Smooth muscle cell (in vitro differentiated cells): Measurements from ENCODE around the gene STK32B. TPM values are rescaled to one million over a fixed set of nuclear protein-coding genes. Genes with fewer than 3 reads are reported as not detected.

Source experiments
- DNase-seq: peaks from one replicate; lab custom pipeline; 2025; ENCODE audit not compliant: unreplicated experiment; lab: John Stamatoyannopoulos, UW
- H2AFZ ChIP-seq: fragments of 200-600 bp; sonication (generic); 2 replicates; pipeline ENCODE4 v1.6.0; 2016; ENCODE audit warnings: antibody characterized with exemption, low read depth, mild to moderate bottlenecking
- H3F3A ChIP-seq: fragments of 200-600 bp; sonication (generic); 2 replicates; pipeline ENCODE4 v1.6.0; 2017; ENCODE audit warnings: antibody characterized with exemption, low read depth
- H3K27ac ChIP-seq: fragments of 200-600 bp; sonication (generic); 2 replicates; pipeline ENCODE4 v1.5.1; 2016; ENCODE audit warnings: low read depth, mild to moderate bottlenecking
- H3K27me3 ChIP-seq: fragments of 200-600 bp; sonication (generic); 2 replicates; pipeline ENCODE4 v1.6.1; 2016; ENCODE audit warnings: low read depth, mild to moderate bottlenecking
- H3K36me3 ChIP-seq: fragments of 200-600 bp; sonication (generic); 2 replicates; pipeline ENCODE4 v1.5.1; 2016; ENCODE audit warnings: low read depth
- H3K4me1 ChIP-seq: fragments of 200-600 bp; sonication (generic); 2 replicates; pipeline ENCODE4 v1.5.1; 2016; ENCODE audit warnings: low read depth
- H3K4me2 ChIP-seq: fragments of 200-600 bp; sonication (generic); 2 replicates; pipeline ENCODE4 v1.6.0; 2016; ENCODE audit warnings: mild to moderate bottlenecking
- H3K4me3 ChIP-seq: fragments of 200-600 bp; sonication (generic); 2 replicates; pipeline ENCODE4 v1.5.1; 2016; ENCODE audit warnings: mild to moderate bottlenecking
- H3K79me2 ChIP-seq: fragments of 200-600 bp; sonication (generic); 2 replicates; pipeline ENCODE4 v1.6.0; 2016; ENCODE audit warnings: low read depth, mild to moderate bottlenecking
- H3K9ac ChIP-seq: fragments of 200-600 bp; sonication (generic); 2 replicates; pipeline ENCODE4 v1.6.0; 2016; ENCODE audit warnings: low read depth
- H3K9me3 ChIP-seq: fragments of 200-600 bp; sonication (generic); replicated peaks from 2 replicates; pipeline ENCODE4 v1.5.1; 2016; ENCODE audit warnings: low read depth
- H4K20me1 ChIP-seq: fragments of 200-600 bp; sonication (generic); 2 replicates; pipeline ENCODE4 v1.6.0; 2016; ENCODE audit warnings: low read depth
- WGBS: methylation state at CpG from one replicate; pipeline ENCODE4 v1.1.7; 2016; ENCODE audit warnings: low lambda C conversion rate; 5-methylcytosine and 5-hydroxymethylcytosine counted together
- polyA plus RNA-seq: library from polyadenylated mRNA; unstranded; fragments of >200 nt; fragmentation: Nextera tagmentation; extraction: Ambion mirVana; gene quantifications from 2 replicates; pipeline ENCODE4 v1.2.1, GENCODE V29; 2016
- total RNA-seq: library from RNA; depleted of rRNA; stranded (reverse); fragments of >200 nt; gene quantifications from 2 replicates; pipeline ENCODE4 v1.2.3, GENCODE V29; 2014
- TF ChIP-seq, protein P1 (sequence below): fragments of 200-600 bp; sonication (generic); IDR thresholded peaks from 2 replicates; pipeline ENCODE4 v1.5.1; 2017; ENCODE audit warnings: borderline replicate concordance, mild to moderate bottlenecking, antibody characterized with exemption; ENCODE audit not compliant: insufficient read depth, poor library complexity, severe bottlenecking

Gene STK32B
- total and polyA plus RNA-seq, 2 experiments from 2014 or later: 3.5 to 4.0 TPM

DNA sequence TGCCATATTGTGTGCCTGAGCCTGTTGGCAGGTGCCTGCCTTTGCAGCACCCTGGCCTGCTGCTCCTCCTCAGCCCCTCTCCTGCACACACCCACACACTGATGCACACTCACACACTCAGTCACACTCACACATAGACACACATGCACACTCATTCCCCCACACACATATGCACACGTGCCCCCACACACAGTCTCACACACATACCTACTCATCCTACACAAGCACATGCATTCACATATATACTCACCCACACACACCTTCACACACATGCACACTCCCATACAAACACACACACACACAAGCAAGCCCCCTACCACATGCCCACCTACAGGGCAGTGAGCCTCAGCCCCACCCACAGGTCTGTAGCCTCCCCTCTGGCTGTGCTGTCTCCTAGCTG is 412.1 kb downstream of the STK32B start:
- Histone ChIP-seq H3K4me1 (no peaks in the 10 kb centered on the region), H3K27me3 (no peaks in the 10 kb centered on the region), H3F3A (no peaks in the 10 kb centered on the region), H3K4me2 (no peak overlapping the region), H3K9ac (no peak overlapping the region), H2AFZ (no peak overlapping the region), H3K27ac (no peak overlapping the region), H3K4me3 (no peak overlapping the region), H3K36me3 (no peaks in the 10 kb centered on the region), H3K9me3 (no peaks in the 10 kb centered on the region), H4K20me1 (no peaks in the 10 kb centered on the region), H3K79me2 (no peaks in the 10 kb centered on the region)
- TF ChIP-seq, protein P1, sequence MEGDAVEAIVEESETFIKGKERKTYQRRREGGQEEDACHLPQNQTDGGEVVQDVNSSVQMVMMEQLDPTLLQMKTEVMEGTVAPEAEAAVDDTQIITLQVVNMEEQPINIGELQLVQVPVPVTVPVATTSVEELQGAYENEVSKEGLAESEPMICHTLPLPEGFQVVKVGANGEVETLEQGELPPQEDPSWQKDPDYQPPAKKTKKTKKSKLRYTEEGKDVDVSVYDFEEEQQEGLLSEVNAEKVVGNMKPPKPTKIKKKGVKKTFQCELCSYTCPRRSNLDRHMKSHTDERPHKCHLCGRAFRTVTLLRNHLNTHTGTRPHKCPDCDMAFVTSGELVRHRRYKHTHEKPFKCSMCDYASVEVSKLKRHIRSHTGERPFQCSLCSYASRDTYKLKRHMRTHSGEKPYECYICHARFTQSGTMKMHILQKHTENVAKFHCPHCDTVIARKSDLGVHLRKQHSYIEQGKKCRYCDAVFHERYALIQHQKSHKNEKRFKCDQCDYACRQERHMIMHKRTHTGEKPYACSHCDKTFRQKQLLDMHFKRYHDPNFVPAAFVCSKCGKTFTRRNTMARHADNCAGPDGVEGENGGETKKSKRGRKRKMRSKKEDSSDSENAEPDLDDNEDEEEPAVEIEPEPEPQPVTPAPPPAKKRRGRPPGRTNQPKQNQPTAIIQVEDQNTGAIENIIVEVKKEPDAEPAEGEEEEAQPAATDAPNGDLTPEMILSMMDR: no peak
- 88% methylated on average over 1 of the region's 1 CpG for whole genome bisulfite sequencing
- no peak for DNase-seq

- TF ChIP-seq, protein P1: no peak
- Histone ChIP-seq H3K4me2 (no peak overlapping the region), H3K9ac (no peak overlapping the region), H3K27ac (no peak overlapping the region), H3K4me3 (no peak overlapping the region), H3K4me1 (no peaks in the 10 kb centered on the region), H3K9me3 (no peaks in the 10 kb centered on the region), H3F3A (no peaks in the 10 kb centered on the region), H4K20me1 (no peaks in the 10 kb centered on the region), H3K36me3 (no peaks in the 10 kb centered on the region), H3K79me2 (no peaks in the 10 kb centered on the region), H2AFZ (no peak overlapping the region), H3K27me3 (no peaks in the 10 kb centered on the region)
- WGBS: 85% methylated on average over 15 of the region's 15 CpGs
- DNase-seq: no peak
Measured at GRCh38 chr4:5463936-5464650, 412.8 kb downstream of the STK32B start.

DNA sequence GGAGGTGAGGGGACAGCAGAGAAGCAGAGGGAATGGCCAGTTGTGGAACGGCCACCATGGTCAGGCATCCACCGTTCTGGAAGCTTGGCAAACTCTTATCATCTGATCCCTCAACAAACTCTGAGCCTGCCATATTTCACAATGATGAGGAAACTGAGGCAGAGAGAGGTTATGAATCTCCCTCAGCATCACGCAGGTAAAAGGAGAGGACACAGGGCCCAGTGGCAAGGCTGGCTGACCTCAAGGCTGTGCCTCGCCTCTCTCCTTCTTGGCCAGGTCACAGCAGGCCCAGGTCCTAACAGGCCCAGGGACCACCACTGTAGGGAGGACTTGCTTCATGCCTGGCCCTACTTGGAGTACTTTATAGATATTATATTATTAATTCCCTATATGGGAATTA is 414.2 kb downstream of the STK32B start:
- Histone ChIP-seq H3K9ac (no peak overlapping the region), H3K27ac (no peak overlapping the region), H3K4me2 (no peak overlapping the region), H4K20me1 (no peaks in the 10 kb centered on the region), H3K36me3 (no peaks in the 10 kb centered on the region), H3K4me1 (no peaks in the 10 kb centered on the region), H3K79me2 (no peaks in the 10 kb centered on the region), H2AFZ (no peak overlapping the region), H3F3A (no peaks in the 10 kb centered on the region), H3K27me3 (no peaks in the 10 kb centered on the region), H3K4me3 (no peak overlapping the region), H3K9me3 (no peaks in the 10 kb centered on the region)
- TF ChIP-seq, protein P1: no peak
- 87% methylated on average over 4 of the region's 4 CpGs for WGBS
- DNase-seq: no peak

GRCh38 chr4:5465956-5466355 is 414.7 kb downstream of the STK32B start:
- Histone ChIP-seq H3K36me3 (no peaks in the 10 kb centered on the region), H2AFZ (no peak overlapping the region), H3K9me3 (no peaks in the 10 kb centered on the region), H3K79me2 (no peaks in the 10 kb centered on the region), H3K4me3 (no peak overlapping the region), H3K27me3 (no peaks in the 10 kb centered on the region), H3K27ac (no peak overlapping the region), H3K9ac (no peak overlapping the region), H3K4me1 (no peaks in the 10 kb centered on the region), H3K4me2 (no peak overlapping the region), H4K20me1 (no peaks in the 10 kb centered on the region), H3F3A (no peaks in the 10 kb centered on the region)
- no peak for DNase-seq
- WGBS: 72% methylated on average over 9 of the region's 9 CpGs
- TF ChIP-seq, protein P1: no peak
